GM18858 (cell line): ENCODE results near the gene CASP1.
A peak's percentile ranks its signal among the peaks of the same experiment; 100 is the strongest.
"Not testable (repeated sequence)": the region's sequence is repeated elsewhere in the genome, so short reads cannot be mapped to it uniquely, and the experiment has no call there.

Experiments
- ATAC-seq: cut with Tn5 transposase; IDR thresholded peaks from one replicate; pipeline ENCODE4 v1.9.1; 2021; ENCODE audit not compliant: unreplicated experiment

The CASP1 gene

DNA sequence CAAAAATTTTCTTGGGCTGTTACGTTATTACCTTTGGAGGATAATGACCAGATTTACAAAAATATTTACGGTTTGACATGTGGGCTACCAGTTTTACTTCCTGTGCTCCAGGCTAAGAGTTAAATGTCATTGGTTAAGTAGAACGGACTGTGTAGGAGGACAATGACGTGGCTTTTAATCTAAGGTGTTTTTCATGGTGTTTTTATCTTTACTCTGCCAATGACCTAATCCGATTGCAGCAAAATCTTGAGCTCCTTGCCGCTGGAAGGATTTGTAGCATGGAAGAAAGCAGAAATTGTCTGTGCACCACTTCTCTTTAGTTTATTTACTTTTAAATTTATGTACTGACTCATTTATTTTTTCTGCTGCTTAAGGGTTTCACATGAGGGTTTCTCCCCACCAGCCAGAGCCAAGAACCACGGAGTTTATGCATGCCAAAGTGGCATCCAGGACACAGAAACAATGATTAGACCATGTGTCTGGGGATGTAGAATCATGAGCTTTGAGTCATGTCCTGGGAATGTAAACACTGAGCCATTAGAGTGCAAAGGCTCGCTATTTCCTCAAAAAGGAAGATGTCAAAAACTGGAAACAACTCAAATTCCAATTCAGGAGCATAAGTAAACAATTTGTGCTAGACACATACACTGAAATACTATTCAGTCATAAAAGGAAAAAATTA lies 12.1 kb upstream of the CASP1 start:
- no peak for ATAC-seq

DNA sequence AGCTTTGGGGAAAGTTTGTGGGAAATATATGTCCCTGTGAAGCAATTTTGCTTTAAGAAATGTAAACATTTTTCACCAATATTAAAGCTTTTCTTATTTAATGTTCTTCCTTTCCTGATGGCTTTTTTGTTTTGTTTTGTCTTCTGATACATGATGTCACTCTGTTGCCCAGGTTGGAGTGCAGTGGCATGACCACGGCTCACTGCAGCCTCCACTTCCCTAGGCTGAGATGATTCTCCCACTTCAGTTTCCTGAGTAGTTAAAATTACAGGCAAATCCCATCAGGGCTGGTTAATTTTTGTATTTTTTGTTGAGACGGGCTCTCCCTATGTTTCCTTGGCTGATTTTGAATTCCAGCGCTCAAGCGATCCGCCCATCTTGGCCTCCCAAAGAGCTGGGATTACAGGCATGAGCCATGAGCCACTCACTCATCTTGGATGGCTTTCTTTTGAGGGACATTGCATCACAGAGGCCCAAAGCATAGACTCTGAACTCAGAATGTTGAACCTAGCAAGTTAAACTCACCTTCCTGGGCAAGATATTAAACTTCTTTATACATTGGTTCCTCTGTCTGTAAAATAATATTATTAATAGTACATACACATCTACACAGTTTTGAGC lies 10.8 kb upstream of the CASP1 start:
- ATAC-seq: no peak

DNA sequence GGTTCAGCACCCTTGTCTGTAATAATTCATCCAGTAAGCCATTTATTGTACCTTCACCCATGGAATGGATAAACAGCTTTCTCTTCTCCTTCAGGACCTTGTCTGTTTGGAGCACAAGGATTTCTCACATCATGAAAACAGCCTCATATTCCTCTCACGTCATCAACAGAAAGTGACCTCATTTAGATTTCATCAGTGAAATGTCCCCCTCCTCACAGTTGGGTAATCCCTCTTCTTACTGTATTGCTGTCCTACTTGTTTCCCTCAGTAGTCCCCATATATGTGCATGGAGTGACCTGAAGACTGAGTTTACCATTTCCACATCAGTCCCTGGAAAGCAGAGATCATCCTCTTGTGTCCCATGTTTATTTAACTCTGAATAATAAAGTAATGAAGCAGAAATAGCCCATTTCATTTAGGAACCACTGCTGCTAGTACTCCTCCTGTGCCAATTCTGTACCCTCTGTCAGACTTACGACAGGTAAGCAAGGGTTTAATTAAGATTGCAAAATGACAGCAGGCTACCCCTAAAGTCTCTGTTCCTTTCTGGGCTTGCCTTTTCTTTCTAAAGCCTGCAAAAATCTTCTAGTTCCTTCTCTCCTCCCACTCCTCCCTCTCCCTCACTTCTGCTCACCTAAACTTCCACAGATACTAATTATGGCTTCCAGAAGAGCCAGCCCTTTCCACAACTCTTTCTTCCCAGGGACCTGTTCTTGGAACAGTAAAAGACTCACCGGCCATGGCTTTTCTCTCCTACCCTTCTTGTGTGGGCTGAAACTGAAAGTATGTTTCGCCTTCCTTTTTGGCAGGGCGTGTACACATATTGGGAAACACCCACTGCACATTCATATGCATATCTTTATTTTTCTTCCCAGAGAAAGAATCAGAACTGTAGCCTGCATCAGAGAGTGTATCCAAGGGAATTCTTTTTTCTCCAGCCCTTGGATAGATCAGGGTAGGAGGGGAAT lies 9.9 kb upstream of the CASP1 start, which contains the start of gene CARD16:
Gene CARD16 (minus strand): TSS at position 779 of the 968 bp plus-strand sequence. CDS start 38 bp downstream, at position 741.
- peak; percentile 99 for ATAC-seq

DNA sequence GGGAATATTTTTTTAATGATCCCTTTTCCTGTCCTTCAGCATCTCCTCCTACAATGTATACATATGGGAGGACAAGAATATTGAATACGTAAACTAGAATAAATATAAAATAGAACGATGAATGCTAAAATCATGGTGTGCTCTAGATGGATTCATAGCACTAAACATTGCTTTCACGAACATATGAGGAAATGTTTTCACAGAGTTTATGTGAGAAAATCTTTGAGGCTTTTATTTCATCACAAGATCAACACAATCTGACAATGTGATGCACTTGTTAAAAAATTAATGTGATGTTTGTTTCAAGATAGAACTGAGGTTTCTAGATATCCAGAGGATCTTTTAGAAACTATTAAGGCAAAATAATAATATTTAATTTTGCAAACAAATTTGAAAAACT lies 7.2 kb upstream of the CASP1 start:
- ATAC-seq: no peak

DNA sequence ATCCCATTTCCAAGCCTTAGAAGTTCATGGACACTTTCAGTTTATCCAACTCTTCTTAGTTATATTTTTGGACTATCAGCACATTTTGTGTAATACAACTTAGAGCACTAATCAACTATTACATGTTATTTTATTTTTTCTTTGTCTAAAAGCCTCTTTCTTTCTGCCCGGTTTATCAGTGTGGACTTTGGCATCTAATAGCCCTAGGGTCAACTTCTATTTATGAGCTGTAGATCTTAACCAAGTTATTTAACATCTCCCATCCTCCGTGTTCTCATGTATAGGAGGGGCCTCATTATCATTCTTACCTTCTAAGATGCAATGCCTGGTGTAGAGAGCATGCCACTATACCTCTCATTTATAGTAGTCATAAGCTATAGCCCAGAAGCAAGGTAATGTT lies 5.8 kb upstream of the CASP1 start:
- ATAC-seq: no peak

DNA sequence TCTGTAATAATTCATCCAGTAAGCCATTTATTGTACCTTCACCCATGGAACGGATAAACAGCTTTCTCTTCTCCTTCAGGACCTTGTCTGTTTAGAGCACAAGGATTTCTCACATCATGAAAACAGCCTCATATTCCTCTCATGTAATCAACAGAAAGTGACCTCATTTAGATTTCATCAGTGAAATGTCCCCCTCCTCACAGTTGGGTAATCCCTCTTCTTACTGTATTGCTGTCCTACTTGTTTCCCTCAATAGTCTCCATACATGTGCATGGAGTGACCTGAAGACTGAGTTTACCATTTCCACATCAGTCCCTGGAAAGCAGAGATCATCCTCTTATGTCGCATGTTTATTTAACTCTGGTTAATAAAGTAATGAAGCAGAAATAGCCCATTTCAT lies 556 bp downstream of the CASP1 start:
- ATAC-seq: not testable (repeated sequence)

DNA sequence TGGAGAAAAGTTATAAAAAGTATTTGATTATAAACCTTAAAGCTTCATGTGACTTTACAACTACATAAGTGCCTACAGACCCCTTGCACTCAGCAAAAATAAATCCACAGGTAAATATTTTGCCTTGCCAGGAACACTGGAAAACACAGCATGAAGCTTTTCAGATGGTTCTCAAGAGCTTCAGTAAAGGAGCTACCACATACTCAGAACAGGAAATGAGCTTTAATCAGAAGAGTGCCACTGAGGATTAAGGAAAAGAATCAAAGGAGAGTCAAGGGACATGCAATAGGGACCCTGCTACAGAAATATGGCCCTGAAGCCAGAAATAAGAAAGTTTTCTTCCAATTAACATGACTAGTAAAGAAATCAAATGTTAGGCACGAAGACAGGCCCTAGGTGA lies 1.2 kb downstream of the CASP1 start:
- no peak for ATAC-seq

DNA sequence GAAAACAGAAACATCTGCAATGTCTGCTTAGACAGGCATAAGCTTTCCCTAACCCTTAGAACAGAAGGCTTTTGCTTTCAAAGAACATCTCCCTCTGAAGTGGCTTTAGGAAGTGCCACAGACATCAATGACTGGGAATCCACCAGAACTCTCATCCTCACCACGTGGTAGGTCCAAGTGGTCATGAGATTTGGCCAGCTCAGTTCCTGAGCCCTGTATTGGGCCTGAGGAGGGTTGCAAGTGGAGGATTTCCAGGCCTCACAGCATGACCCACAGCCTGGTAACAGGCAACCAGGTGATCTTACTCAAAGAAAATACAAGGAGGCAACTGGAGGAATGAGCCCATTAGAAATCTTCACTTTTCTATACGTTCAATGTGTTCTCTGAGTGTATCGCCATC lies 1.6 kb downstream of the CASP1 start:
- no peak for ATAC-seq

DNA sequence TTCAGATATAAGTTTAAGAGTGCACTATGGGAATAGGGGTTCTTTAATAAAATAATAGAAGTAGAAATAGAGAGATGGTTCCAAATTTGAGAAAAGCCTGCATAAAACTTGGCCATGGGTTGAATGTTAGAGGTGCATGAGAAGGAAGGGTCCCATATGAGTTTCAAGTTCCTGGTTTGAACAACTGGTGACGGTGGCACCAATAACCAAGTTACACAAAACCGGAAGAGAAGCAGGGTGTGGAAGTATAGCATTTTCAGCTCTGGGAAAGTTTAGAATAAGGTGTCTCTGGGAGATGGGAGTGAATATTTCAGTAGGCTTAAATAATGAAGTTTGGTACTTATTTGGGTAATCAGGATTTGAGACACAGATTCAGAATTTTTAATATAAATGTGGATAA lies 2.4 kb downstream of the CASP1 start:
- no peak for ATAC-seq

DNA sequence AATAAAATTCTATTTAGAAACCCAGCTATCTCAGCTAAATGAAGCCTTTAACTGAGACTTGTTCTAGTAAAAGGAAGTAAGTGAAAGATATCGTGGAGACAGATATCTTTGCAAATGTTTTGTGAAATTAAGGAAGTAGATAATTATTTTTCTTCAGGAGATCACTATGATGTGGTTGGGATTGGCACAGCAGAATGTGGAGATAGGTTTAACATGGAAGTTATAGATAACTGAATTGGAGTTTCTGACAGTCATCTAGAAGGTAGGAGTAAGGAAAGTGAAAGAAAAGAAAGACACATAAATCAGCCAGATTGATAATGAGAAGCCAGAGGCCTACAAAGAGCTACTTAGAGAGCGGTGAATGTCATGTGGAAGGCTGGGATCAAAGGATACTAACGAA lies 7.3 kb downstream of the CASP1 start:
- ATAC-seq: no peak

DNA sequence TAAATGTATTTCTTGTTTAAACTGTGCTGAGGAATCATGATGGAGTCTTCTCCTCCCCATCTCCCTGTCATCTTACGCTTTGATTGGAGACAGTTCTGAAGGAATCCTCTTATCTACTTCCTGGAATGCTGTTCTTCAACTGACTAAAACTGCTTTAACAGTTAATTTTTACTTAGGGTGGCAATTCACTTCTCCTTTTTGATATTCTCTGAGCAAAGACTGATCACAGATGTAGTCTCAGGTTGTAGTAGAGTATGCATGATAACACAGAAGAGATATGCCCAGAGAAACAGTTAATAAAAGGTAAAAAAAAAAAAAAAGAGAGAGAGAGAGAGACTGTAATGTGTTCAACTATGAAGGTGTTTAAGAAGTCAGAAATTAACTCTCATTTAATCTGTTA lies 10.6 kb downstream of the CASP1 start:
- ATAC-seq: no peak

DNA sequence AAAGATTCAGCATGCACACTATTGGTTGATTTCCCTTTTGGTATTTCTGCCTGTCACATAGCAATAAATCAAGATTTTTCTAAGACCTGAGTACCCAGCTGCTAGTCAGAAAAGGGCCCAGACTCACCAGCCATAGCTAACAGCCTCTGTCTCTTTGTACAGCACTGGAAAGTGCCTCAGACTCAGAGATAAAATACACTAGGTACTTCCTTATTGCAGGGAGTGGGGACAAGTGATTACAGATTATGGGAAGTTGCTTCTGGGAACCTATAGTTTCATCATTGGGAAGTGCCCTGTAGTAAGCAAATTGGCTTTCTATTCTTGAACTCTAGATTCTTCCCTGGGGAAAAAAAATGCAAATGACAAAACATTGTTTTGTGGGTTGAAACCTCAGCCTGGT lies 11.9 kb downstream of the CASP1 start, which contains the start of gene CASP5:
Gene CASP5 (minus strand): TSS at position 166 of the 400 bp plus-strand sequence. CDS start 32 bp downstream, at position 134.
- ATAC-seq: no peak

DNA sequence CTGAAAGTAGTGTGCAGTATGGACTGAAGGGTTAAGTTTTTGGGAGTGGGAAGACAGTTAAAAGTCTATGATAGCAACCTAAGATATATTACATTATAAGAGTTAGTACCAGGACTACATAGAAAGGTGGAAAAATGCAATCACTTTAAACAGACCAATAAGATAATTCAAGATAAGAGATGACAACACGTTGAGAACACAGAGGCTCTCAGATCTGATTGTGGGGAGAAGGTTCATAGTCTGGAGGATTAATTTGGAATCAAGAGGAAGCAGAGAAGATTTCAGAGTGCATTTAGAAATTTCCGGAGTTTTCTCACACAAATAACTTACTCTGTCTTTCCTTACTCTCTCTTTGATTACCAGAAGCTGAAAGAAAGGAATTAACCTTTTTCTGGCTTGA lies 12.4 kb downstream of the CASP1 start:
- ATAC-seq: no peak

DNA sequence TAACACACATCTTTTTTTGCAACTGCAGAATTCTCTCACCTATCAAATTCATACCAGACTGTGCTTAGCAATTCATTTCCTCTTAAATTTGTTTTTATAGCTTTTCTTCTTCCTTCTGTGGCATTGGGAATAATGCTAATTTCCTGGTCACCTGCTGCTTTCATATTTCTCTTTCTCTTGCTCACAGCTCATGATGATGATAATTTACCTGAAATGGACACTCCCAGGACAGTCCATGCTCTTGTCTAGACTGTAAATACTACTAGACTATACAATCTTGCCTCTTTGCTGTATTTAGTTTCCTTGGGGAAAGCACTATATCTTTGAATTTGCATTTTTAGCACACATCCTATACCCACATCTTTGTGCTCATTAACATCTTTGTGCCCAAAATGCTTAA lies 27.5 kb downstream of the CASP1 start:
- no peak for ATAC-seq

DNA sequence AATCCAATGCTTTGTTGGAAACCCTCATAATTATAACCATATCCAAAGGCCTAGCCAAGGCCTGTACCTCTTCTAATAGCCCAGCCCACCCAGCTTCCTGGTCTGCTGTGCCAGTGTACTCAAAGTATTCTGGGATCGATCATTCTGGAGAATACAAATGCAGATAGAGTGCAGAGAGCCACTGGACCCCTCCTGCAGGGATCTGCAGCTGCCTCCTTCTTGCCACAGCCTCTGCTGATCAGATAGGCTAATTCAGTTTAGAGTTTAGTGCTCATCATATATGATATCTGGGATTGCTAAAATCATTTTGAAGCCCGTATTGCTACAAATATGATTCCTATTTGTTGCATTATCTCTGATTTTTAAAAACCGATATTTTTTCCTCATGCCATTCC lies 29.5 kb downstream of the CASP1 start:
- no peak for ATAC-seq

DNA sequence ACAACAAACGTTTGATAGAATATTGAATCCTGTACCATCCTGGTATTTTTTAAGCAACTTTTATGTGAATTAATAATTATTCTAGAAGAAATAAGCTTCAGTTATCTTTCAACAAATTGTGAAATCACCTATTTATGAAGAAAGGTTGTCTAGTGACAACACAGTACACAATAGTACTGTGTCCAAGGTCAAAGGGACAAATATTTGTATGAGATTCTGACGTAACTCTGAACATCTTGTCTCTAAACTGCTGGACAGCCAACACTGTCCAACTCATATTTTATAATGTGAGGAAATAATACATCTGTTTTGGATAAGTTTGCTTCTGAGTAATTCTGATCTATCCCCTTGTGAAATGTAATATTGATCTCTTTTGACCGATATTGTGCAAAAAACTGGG lies 30.9 kb downstream of the CASP1 start:
- no peak for ATAC-seq

DNA sequence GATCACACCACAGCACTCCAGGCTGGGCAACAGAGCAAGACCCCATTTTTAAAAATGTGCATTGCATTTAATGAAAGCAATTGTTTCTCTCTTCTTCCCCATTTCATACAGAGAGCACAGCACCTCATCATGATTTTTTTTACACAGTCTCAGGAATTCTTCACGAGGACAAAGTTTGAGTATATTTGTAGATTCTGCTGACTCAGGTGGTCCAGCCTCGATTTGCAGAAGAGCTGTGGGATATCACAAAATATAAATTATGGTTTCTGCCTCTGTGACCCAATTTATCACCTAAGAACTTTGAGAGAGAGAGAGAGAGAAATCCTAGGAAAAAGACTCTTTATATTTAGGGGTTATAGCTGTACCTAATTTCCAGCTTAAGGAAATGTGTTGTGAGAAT lies 31.8 kb downstream of the CASP1 start:
- ATAC-seq: no peak

DNA sequence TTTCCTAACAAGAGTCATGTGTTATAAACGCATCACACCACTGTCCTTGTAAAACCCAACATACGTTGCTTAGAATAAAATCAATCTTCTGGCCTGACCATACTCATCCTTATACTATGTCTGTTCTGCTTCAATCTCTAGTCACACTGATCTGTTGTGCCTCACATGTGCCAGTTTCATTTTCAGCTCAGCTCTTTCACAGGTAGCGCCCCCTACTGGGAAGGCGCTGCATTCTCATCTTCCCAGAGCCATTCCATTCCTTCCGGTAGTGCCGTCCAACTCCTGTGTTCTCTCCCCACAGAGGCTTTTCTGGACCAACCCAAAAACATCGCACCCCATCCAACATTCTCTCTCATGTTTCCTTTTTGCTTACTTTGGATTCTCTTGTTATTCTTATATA lies 34.1 kb downstream of the CASP1 start:
- peak; percentile 94 for ATAC-seq

DNA sequence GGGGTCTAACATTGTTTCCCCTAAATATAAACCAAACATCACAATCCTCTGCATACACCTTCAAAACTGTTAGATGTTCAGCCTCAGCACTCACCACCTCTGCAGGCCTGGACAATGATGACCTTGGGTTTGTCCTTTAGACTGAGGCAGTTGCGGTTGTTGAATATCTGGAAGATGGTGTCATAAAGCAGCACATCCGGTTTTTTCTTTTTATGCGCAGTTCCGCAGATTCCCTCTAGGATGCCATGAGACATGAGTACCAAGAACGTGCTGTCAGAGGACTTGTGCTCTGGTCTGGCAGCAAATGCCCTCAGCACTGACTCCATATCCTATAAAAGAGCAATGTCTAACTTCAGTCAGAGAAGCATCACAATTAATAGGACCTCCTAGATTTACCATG lies 34.8 kb downstream of the CASP1 start:
- no peak for ATAC-seq

DNA sequence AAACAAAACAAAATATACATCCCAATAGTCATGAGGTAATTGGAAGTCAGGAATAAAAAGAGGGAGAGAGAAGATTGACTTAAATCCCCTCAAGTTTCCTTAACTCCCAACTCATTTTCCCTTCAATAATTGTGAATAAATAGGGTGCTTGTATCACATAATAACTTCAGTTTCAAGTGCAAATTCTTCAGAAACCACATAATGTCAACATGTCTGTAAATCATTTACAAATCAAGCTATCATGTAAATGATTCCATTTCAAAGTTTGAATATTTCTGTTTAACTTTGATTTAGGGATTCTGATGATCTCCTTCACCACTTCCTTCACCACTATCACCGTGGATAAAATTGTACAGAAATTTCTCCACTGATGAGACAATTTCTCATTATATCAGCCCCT lies 35.2 kb downstream of the CASP1 start:
- no peak for ATAC-seq

DNA sequence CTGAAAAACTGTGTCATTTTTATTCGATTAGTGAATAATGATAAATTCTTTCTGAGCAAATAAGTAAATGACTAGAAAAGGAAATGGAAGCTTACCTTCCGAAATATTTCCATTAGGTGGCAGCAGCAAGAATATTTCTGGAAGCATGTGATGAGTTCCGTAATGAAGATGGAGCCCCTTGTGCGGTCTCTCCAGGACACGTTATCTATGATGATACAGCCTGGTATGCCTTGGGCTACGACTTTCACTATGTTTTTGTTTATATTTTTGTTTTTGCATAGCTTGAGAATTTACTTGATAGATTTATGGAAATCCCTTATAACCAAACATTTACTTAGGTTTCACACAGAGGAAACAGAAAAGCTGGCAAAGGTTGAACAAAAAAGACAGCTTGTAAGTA lies 37.7 kb downstream of the CASP1 start:
- ATAC-seq: no peak

DNA sequence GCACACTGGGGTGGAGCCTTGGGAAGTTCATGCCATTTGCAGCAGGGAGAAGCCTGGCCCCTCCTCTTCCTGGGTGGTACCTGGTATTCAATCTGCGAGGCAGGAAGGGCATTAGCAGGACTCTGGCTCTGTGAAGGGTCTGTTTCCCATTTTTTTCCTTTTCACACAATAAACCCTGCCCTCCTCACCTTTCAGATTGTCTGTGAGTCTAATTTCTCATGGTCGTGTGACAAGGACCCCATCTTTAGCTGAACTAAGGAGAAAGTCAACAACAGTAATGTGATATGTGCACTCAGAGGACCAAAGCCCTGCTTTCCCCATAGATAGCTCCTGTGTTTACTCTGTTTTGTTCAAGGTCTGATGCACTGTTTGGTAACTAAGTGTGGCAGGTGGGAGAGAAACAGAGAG lies 39.9 kb downstream of the CASP1 start:
- ATAC-seq: no peak
